ENCODE data around the gene MFAP4.
A peak's percentile ranks its signal among the peaks of the same experiment; 100 is the strongest.

The MFAP4 gene, protein sequence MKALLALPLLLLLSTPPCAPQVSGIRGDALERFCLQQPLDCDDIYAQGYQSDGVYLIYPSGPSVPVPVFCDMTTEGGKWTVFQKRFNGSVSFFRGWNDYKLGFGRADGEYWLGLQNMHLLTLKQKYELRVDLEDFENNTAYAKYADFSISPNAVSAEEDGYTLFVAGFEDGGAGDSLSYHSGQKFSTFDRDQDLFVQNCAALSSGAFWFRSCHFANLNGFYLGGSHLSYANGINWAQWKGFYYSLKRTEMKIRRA

DNA sequence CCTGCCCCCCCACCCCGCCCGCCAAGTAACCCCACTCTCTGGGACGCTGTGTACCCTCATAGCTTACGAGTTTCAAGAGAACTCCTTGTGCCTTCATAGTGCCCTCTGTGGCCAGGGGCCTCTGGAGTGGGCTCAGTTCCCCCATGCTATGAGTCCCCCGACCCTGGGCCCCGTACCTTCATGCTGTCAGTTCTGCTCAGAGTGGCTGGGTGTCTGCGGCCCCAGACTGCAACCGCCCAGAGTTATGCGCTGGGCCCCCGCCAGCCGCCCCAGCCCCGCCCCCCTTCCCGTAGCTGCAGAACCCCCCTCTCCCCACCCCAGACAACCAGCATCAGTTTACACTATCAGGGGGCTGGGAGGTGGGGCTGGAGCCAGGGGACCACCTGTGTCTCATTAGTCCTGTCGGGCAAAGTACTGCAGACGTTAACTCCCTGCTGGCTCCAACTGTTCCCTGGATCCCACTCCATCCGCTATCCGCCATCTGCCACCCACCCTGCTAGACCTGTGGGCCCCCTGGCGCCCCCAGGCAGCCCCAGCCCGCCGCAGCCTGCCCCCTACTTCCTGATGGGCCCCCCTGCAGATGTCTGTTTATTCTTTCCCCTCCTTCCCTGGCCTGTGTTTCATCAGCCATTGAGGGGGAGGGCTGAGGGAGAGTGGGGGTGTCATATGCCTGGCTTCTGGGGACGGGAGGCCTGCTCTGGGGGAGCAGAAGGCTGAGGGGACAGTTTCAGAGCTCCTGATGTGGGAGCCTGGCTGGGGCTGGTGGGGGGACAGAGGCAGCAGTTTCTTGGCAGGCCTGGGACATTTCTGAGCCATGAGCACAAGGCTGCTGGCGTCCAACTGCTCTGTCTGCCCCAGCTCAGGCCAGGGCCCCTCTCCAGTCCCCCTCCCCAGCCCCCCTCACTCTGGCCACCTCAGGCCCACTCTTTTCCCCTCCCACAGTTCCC is at the start of gene MFAP4:
MFAP4 (minus strand) TSS at position 217 of the 947 bp plus-strand sequence; CDS start at position 182, 35 bp downstream.
- peak; percentile 61 for DNase-seq (ENCODE audit: low read depth)

DNA sequence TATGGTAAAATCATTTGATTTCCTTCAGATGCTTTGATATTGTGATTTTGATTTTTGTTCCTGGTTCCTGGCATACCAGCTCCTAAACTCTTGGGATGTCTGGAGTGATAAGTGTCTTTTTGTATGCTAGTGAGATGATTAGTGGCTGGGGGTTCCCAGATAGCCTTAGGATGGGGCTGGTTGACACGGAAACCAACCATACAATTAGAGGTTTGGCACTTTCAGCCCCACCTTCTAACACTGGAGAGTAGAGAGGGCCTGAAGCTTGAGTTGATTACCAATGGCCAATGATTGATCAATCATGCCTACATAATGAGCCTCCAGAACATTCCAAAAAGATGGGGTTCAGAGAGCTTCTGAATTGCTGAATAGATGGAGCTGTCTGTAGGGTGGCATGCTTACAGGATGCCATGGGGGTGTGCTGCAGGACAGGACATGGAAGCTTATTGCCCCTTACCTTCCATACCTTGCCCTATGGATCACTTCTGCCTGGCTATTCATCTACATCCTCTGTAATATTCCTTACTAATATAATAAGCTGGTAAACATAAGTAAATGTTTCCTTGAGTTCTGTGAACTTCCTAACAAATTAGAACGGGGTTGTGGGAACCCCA is 46.8 kb upstream of the MFAP4 start:
- DNase-seq (ENCODE audit: low read depth), result no peak

DNA sequence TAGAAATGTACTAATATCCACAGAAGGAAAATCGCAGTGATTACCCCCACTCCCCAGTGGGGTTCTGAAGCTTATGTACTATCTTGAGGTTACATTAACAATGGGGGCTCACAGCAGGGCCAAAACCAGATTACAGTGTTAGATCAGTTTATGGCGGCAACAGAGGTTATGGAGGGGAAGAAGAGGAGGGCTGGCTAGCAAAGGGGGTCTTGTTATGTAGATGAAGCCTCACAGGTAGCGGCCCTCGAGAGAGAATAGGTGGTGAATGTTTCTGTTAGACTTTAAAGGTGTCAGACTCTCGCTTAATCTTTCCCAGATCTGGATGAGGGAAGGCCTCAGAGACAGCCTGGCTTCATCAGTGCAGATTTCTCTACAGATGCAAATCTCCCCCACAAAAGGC is 46.3 kb upstream of the MFAP4 start:
- no peak for DNase-seq (ENCODE audit: low read depth)

DNA sequence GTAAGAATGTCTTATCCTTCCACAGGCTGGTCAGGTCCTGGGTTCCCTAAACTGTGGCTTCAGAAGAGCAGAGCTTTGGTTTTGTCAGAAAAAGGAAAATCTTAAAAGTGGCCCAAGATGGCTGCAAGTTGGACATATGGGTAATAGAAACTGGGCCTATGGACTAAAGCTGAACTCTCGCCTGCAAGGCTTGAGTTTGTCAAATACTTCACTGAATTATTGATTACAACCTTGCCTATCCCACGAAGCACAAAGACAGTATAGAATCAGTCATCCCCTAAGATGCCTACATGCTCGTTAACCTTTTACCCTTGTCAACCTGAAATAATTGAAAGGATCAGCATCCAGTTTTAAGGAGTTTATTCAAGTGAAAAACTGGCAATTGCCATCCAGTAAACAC is 44.7 kb upstream of the MFAP4 start:
- no peak for DNase-seq (ENCODE audit: low read depth)

DNA sequence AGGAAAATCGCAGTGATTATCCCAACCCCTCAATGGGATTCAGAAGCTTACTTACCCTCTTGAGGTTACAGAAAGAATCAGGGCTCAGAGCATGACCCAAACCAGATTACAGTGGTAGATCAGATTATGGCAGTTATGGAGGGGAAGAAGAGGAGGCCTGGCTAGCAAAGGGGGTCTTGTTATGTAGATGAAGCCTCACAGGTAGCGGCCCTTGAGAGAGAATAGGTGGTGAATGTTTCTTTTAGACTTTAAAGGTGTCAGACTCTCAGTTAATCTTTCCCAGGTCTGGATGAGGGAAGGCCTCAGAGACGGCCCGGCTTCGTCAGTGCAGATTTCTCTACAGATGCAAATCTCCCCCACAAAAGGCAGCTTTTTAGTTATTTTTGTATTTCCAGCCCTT is 39.6 kb upstream of the MFAP4 start:
- no peak for DNase-seq (ENCODE audit: low read depth)

DNA sequence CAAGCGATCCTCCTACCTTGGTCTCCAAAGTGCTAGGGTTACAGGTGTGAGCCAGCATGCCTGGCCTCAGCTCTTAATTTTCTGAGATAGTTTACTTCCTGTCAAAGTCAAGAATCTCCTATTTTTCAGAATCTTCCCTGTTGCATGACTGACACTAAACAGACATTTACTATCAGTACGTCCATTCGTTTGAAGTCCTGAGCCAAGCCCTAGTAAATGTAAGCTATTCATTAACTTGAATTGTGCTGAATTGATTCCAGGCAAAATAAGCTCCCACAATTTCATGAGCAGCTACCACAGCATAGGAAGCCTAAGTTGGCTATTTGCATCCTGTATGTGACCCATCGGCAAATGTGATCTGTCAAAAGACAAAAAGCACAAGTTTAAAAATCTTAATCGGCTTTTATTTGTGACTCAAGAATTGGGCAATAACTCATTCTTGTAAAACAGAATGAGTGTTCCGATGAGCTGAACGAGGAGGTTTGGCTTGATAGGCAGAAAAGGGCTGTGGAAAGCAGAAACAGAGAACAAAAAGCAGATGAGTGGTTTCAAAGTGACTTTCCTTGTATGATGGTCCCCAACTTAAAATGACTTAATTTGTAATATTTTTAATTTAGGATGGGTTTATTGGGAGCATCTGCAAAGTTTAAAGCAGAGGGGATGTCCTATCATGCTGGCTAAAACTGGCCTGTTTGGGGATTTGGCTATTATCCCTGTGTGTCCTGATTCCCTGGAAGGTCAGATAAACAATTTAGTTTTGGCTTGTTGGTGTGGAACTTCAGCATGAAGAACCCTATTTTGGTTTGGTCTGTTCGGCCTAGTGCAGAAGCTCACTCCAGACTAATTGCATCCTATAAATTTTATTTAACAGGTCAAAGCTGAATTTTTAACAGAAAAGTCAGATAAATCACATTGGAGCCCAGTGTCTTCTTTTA is 38.2 kb upstream of the MFAP4 start:
- no peak for DNase-seq (ENCODE audit: low read depth)

DNA sequence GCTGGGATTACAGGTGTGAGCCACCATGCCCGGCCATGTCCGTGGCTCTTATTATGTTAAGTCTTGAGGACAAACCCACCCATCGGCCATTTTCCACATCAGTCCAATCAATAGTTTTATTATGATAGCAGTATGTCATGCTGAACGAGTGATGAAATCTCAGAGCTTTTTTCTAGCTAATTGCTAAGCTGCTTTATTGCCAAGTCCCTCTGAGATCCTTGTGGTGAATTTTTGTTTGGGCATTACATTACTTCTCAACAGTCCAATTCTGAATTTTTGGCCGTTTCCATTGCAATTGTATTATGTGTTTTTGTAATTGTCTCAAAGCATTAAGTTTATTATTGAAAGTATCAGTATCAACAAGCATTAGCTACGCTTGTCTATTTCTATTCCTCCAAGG is 34.9 kb upstream of the MFAP4 start:
- no peak for DNase-seq (ENCODE audit: low read depth)

DNA sequence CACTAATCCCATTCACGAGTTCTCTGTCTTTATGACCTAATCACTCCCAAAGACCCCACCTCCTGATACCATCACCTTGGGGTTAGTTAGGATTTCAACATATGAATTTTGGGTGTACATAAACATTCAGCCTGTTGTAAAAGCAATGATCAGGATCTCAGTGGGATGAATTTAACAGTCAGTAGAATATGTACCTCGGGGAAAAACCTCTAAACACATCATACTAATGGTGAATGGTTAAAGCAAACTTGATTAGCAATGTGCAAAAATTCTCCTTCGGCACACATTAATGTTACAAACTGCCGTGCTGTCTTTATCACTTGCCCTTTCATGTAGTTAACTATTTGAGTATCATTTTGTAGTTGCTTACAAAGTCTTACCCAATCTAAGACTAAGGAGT is 34.2 kb upstream of the MFAP4 start:
- DNase-seq (ENCODE audit: low read depth), result no peak

DNA sequence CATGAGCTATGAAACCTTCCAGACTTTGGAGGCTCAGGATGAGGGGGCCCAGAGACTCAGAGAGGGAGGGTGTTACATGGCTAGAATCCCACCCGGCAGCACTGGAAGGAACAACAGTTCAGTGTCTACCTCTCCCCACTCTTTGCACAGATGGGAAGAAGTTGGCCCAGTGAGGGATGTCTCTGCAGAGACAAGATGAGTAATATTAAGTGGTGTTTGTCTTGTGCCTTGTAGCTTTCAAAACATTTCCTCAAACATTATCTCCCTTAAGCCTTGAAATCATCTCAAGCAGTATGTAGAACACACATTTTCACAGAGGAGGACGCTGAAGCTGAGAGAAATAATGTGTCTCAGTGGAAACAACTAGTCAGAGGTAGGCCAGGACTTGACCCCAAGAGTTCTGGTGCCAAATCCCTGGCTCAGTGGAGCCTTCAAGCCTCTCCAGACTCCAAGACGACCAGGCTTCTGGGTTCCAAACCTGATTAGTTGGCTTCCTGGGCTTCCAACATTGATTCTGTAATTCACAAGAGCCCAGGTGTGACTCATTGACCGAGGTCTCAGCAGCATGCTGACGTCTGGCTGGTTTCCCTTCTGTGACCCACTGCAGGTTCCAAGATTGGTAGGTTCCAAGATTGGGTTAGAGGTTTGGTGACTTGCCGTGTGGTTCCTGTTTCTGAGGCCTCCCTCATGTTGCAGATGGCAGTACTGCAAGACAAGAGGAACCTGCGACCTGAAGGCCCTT is 31.4 kb upstream of the MFAP4 start:
- no peak for DNase-seq (ENCODE audit: low read depth)

DNA sequence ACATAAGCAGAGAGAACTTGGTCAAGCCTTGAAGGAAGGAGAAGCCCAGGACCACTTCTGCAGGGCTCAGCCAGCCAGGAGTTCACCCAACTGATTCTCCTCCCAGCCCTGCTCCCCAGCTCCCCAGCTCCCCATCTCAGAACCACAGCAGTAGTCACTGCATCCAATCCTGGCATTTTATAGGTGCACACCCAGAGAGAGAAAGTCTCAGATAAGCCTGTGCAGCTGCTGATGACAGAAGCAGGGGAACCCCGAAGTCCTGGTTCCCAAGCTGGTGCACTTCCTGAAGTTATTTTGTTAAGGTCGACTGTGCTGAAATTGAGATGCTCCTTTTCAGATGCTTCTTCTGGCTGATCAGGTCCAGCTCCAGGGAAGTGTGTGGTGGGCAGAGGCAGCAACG is 30.6 kb upstream of the MFAP4 start:
- no peak for DNase-seq (ENCODE audit: low read depth)

DNA sequence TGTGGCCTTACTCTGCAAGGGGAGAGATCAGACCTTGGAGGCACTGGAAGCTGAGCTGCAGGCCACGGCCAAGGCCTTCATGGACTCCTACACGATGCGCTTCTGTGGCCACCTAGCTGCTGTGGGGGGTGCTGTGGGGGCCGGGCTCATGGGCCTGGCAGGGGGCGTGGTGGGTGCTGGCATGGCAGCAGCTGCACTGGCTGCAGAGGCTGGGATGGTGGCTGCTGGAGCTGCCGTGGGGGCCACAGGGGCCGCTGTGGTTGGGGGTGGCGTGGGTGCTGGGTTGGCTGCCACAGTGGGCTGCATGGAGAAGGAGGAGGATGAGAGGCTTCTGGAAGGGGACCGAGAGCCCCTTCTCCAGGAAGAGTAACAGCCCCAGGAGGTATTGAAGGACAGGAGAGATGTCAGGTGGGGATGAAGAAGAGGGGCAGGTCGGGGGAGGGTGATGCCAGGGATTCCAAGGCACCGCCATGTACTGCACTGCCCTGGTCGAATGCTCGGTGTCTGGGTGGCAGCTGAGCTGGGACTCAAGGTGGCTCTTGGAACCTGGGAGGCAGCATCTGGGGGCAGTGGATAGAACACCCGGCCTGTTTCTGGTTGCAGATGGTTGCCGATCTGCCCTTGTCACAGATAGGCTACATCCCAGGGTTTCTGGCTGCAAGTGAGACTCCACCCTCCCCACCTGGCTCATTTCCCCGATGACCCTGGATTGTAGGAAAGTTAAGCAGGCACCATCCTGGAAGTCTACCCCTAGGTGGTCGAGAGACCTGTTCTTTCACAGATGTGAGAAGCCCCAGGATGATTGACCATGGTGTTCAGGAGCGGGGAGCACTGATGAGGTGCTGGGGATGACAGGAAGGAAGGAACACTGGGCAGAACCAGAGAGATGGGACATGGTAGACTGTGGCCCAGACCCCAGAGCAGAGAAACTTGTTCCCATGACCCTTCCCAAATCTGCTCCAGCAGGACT is 29.1 kb upstream of the MFAP4 start:
- no peak for DNase-seq (ENCODE audit: low read depth)

DNA sequence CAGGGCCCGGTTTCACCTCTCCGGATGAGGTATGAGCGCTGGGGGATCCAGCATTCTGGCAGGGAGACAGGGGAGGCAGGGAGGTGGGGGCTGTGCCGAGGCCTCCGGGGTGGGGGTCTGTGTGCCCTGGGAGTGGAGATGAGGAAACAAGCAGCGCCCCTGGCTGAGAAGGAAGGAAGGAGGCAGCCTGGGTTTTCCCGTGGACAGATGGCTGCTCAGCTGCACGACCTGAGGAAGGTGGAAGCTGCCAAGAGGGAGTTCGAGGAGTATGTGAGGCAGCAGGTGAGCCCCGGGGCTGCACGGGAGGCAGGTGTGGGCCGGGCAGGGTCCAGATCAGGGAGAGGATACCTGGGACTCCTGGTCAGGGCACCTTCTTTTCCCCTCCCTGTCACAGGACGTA is 28.3 kb upstream of the MFAP4 start:
- no peak for DNase-seq (ENCODE audit: low read depth)

DNA sequence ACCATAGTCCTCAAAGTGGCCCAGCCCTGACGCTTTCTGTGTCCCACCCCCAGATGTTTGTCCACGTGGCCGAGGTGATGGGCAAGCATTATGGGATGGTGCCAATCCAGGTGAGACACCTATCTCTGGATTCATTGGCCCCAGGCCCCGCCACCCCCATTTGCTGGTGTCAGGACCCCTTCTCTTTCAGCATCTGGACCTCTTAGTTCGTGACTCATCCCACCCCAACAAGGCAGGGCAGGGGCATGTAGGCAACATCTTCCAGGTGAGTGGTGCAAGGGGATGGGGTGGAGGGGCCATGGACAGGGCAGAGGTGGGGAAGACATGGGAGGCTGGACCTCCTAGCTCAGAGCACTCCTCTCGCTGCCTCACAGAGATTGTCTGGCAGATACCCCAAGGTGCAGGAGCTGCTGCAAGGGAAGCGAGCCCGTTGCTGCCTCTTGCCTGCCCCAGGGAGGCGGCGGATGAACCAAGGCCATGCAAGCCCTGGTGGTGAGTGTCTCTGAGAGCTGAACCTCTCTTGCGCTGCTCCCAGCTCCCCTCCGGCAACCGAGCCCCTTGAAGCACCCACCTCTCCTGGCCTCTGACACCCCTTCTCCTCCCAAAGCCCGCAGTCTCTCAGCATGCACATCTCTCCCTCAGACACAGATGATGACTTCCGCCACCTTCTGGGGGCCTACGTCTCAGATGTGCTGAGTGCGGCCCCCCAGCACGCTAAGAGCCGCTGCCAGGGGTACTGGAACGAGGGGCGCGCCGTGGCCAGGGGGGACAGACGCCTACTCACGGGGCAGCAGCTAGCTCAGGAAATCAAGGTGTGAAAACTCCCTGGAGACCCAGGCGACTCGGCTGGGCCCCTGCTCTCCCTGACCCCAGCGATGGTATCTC is 27.6 kb upstream of the MFAP4 start:
- DNase-seq (ENCODE audit: low read depth), result no peak

DNA sequence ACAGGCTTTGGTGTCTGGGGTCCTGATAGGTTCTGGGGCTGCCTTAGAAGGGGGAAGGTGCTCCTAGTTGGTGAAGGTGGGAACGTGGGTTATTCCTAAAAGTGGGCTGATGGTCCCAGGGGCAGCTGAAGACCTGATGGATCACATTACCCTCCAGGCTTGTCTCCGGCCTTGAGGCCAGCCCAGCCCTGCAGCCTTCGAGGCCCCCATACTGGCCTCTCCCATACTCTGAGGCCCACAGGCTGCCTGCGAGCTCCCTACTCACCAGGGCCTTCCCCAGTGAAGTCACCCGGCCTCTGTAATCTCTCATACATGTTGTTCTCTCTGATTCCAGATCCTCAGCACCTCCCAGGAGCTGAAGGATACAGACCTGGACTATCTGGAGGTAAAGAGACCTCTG is 26.8 kb upstream of the MFAP4 start:
- DNase-seq (ENCODE audit: low read depth), result no peak

DNA sequence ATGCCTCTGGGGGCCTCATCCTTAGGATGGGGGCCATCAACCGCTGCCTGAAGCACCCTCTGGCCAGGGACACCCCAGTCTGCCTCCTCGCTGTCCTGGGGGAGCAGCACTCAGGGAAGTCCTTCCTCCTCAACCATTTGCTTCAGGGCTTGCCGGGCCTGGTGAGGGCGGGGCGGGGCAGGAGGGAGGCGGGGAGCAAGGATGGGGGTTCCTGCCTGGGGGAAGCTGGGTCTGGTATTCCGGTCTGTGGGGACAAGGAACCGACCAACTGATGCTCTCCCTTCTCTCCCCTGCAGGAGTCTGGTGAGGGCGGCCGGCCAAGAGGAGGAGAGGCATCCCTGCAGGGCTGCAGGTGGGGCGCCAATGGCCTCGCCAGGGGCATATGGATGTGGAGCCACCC is 26.0 kb upstream of the MFAP4 start:
- no peak for DNase-seq (ENCODE audit: low read depth)

DNA sequence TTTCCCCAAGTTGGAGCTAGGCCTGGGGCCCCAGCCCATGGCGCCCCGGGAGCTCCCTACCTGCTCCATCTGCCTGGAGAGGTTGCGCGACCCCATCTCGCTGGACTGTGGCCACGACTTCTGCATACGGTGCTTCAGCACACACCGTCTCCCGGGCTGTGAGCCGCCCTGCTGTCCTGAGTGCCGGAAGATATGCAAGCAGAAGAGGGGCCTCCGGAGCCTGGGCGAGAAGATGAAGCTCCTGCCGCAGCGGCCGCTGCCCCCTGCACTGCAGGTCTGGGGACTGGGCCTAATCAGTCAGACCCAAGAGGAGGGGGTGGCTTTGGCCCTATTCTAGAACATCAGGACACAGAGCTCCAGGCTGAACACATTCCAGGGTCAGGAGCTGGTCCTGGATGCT is 25.5 kb upstream of the MFAP4 start:
- DNase-seq (ENCODE audit: low read depth), result no peak

DNA sequence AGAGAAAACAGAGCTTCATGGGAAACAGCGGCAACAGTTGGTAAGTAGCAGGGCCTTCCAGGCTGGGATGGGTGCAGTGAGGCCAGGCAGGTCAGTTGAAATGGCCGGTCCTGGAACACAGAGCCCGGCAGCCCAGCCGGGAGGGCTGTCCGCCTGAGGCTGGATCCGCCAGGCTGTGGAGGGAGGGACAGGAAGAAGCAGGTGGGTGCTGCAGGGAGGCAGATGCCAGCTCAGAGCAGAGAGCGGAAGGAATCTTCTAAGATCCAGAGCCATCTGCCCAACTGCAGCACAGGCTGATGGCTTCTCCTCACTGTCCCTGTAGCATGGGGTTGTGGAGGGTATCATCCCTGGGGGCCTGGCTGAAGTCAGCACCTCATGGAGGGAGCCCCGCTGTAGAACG is 24.6 kb upstream of the MFAP4 start:
- DNase-seq (ENCODE audit: low read depth), result no peak

DNA sequence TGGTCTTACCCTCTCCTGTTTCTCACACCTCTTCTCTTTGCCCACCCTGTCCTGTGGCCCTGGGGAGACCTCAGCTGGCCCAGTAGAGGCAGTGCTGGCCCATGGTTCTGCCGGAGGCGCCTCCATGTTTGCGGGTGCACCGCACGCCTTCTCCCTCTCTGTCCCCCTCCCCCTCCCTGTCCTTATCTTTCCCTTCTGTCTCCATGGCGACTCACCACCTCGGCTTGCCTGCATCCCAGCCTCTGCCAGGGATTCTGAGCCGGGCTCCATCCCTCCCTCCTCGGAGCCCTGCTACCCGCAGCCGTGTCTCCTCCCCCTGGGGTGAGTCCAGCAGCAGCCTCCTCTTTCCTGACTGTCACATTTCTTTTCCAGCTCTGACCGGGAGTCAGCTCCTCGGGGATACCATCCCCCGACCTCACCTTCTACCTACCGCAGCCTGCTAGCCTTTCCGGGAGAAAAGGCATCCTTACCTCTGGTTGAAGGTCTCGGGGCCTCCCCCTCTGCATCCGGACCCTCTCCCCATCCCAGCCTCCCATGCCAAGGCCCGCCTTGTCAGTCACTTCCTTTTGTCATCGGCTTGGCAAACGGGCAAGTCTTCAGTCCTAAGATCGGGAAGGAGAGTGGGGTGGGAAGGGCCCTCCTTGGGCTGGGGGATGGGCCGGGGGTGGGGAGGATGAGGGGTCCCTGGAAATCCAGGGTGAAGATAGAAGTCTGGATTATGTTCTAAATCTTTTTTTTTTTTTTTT is 24.1 kb upstream of the MFAP4 start, which contains the start of gene RNF112:
RNF112 (plus strand) TSS at position 358 of the 746 bp plus-strand sequence; CDS start at position 535, 177 bp downstream.
- DNase-seq (ENCODE audit: low read depth), result no peak
